HG03064 (cell line): ENCODE data around the gene LPP.

Experiments
- ATAC-seq: cut with Tn5 transposase; IDR thresholded peaks from one replicate; pipeline ENCODE4 v1.9.1; 2021; ENCODE audit warnings: low read depth; ENCODE audit not compliant: unreplicated experiment

LPP gene

GRCh38 chr3:188906236-188906635, 752.3 kb downstream of the LPP start:
- ATAC-seq = no peak

DNA sequence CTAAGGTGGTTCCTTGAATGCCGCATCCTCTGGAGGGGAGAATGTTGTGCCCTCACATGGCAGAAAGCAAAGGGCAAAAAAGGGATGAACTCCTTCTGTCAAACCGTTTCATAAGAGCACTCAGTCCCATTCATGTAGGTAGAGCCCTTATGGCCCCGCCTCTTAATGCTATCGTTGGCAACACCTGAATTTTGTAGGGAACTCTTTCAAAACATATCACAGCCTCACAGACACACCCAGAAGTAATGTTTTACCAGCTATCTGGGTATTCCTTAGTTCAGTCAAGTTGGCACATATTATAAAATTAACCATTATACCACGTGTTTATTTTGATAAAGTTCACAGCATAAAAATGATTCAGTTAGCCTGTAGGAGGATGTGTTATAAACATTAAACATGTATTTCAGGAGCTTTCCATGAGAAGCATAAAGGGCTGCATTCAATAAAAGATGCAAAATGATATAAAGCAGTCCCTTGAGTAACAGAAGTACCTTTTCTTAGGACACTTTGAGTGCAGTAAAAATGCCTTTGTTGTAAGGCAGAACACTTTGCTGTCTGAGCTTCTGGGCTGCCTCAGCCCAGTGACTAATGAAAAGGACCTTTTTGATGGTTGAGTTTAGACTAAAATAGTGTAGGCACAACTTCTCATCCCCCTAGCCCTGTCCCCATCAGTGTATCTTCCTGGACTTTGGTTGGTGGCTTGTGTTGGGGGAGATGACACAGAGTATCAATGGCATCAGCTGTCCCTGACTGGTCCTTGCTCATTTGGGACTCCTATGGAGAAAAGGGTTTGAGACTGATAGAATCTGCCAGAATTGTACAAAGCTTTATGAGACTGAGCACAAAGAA, 754.3 kb downstream of the LPP start:
- ATAC-seq = no peak

- no peak for ATAC-seq
Observed at GRCh38 chr3:188911026-188911850, 757.3 kb downstream of the LPP start.

GRCh38 chr3:188913084-188913483, 759.1 kb downstream of the LPP start:
- no peak for ATAC-seq

GRCh38 chr3:188914552-188914951, 760.6 kb downstream of the LPP start:
- ATAC-seq = no peak

GRCh38 chr3:188915127-188915526, 761.2 kb downstream of the LPP start:
- ATAC-seq = no peak

- ATAC-seq = no peak
Observed at GRCh38 chr3:188916934-188917401, 763.0 kb downstream of the LPP start.

DNA sequence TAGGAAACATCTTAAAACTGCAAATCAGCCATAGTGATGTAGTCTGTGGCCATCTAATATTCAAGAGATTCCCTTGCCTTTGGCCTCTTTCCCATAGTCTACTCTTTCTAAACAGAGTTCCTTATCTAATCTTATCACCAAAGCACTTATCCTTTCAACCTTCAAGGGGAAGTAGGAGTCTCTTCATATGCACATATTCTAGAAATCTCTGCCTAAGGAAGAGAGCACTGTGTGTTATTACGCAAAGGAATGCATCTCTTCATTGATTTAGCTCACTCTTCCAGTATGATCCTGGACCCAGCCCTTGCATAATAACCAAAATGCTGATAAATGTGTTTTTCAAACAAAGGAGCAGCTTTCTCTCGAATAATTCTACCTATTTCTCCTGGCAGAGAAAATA, 764.1 kb downstream of the LPP start:
- ATAC-seq = no peak

DNA sequence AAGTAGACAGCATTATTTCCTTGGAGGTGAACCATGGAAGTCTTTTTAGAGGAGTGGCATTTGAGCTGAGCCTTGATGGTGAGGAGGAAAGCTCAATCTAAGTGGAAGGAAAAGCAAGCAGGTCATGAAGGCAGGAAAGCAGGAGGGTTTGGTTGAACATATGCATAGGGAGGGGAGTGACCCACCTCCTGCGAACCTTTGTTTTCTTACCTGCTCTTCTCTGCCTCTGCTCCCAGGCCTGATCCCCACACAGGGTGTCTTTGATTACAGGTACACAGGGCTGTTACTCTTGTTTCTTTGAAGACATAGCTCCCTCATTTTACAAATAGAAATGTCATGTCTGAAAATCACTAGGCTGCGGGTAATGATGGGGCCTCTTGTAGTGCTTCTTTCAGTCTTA, 769.7 kb downstream of the LPP start:
- ATAC-seq = no peak

GRCh38 chr3:188925376-188925775, 771.4 kb downstream of the LPP start:
- no peak for ATAC-seq

GRCh38 chr3:188926111-188926510, 772.2 kb downstream of the LPP start:
- ATAC-seq = no peak

DNA sequence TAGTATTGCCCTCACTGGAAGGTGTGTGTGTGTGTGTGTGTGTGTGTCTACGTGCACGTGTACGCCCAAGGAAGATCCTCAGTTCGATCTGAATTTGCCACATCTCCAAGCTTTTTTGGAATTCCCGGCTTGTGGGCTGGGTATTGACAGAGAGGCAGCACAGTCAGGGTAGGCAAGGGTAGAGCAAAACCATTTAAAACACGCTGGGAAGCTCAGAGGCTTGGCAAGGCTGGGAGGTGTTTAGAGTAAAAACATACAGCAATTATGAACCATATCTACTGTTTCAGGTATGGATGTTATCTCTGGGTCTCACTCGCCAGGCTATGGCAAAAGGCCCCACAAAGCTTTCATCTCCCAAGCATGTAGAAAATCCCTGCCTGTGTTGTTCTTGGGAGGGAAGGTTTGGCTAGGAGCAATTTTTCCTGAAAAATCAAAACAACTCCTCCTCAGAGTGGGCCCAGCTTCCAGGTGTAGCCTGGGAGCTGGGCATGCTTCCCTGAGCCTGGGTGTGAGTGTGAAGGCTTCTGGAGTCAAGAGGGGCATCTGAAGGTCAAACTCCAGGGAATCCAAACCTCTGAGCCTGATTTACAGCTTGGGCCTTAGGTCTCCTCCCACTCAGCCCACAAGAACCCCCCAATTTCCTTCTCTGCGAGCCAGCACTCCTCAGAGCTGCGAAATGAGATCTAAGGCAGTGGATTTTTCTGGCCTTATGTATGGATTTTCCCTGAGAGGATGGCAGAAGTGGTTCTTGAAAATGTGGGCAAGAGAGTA, 773.0 kb downstream of the LPP start:
- no peak for ATAC-seq

GRCh38 chr3:188927971-188928370, 774.0 kb downstream of the LPP start:
- ATAC-seq = no peak

GRCh38 chr3:188929137-188929536, 775.2 kb downstream of the LPP start:
- no peak for ATAC-seq

GRCh38 chr3:188931036-188931435, 777.1 kb downstream of the LPP start:
- no peak for ATAC-seq

- no peak for ATAC-seq
Observed at GRCh38 chr3:188931531-188931930, 777.6 kb downstream of the LPP start.

- ATAC-seq = no peak
Observed at GRCh38 chr3:188934989-188935388, 781.0 kb downstream of the LPP start.

DNA sequence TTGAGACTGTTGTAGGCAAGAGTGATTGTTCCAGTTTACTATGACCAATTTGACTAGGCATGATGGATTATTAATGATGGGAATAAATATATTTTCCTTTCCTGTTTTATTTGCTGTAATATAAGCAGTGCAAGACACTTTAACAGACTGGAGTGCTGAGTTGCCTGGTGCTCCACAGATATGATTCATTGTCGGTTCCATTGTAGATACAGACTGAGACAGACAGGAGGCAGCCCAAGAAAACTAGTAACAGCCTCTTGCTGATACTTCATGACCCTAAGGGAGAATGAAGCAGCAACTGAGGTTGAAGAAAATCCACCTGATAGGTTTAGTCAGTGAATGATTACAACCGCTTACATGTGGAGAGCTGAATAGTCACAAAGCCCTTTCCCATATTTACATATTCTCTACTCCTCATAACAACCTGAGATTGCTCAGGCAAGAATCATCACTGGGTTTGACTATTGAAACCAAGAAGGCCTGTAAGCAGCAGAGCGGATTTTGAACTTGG, 782.7 kb downstream of the LPP start:
- no peak for ATAC-seq

GRCh38 chr3:188937389-188937788, 783.4 kb downstream of the LPP start:
- ATAC-seq = no peak

DNA sequence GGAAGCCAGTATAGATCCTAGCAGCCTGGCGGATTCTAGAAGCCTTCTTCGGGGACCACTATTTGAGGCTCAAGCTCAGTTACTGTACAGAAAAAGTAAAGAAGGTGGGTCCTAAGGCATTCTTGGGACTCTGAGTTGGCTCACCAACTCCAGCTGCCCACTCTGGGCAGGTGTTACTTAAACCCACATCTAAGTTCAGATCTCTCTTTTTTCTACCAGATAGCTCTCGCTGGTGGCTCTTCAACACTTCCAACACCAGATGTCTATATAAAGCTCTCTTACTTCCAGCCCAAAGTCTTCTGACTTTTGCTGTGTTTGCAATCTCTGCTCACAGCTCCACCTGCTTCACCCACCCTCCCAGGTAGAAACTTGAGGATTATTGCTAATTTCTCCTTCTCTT, 785.0 kb downstream of the LPP start:
- no peak for ATAC-seq
